ENCODE measurements around the gene MX2. TPM values are rescaled to one million over a fixed set of nuclear protein-coding genes. Genes with fewer than 3 reads are reported as not detected.

The MX2 gene
- total and polyA plus RNA-seq, 2 of the 4 experiments (the other 2 are of a cell fraction): 0.53 to 0.54 TPM

GRCh38 chr21:41317458-41317857 lies 44.4 kb upstream of the MX2 start:
- in situ Hi-C loops (cut with MboI; ENCODE audit: low sequenced_read_pairs) (no loop called here), intact Hi-C loops (cut with micrococcal nuclease) (no loop called here), dilution Hi-C loops (cut with HindIII; ENCODE audit: low sequenced_read_pairs, unreplicated experiment) (no loop called here)
- no peak overlapping the region for H2AFZ ChIP-seq (replicated peaks; ENCODE audit: low read length, poor library complexity)
- no peaks in the 10 kb centered on the region for H3K9me3 ChIP-seq (ENCODE audit: control insufficient read depth, insufficient read depth, low read length)
- no peak for DNase-seq
- H3K4me3 ChIP-seq (ENCODE audit: insufficient read depth, low read depth, low read length): no peak overlapping the region
- TF ChIP-seq RCOR1 (IDR thresholded peaks at IDR 0.05; ENCODE audit: insufficient replicate concordance, low read length): no peak
- no peak for TF ChIP-seq MAFK (IDR thresholded peaks at IDR 0.05; ENCODE audit: low read depth, low read length)
- TF ChIP-seq ELK1 (IDR thresholded peaks at IDR 0.05; ENCODE audit: borderline replicate concordance, low read depth, low read length): no peak
- TF ChIP-seq CHD1 (IDR thresholded peaks at IDR 0.05; ENCODE audit: low read depth, low read length): no peak
- TF ChIP-seq CTCF (conservative IDR thresholded peaks at IDR 0.05; ENCODE audit: low read depth, low read length): no peak
- no peak for TF ChIP-seq RAD21 (IDR thresholded peaks at IDR 0.05; ENCODE audit: low read length)
- TF ChIP-seq CEBPB (IDR thresholded peaks at IDR 0.05; ENCODE audit: low read depth, low read length): no peak
- no peak for TF ChIP-seq MXI1 (IDR thresholded peaks at IDR 0.05; ENCODE audit: borderline replicate concordance, low read depth, low read length)
- no peak for TF ChIP-seq FOS (IDR thresholded peaks at IDR 0.05; ENCODE audit: low read depth, low read length)
- TF ChIP-seq BHLHE40 (IDR thresholded peaks at IDR 0.05; ENCODE audit: low read depth, low read length): no peak
- TF ChIP-seq NFE2L2 (IDR thresholded peaks at IDR 0.05; ENCODE audit: low read depth, low read length): no peak
- no peak for TF ChIP-seq MAZ (IDR thresholded peaks at IDR 0.05; ENCODE audit: borderline replicate concordance, low read depth, low read length)
- no peak for TF ChIP-seq USF2 (IDR thresholded peaks at IDR 0.05; ENCODE audit: low read depth, low read length)
- TF ChIP-seq POLR2A (IDR thresholded peaks at IDR 0.05; ENCODE audit: low read depth, low read length): no peak
- TF ChIP-seq SMC3 (IDR thresholded peaks at IDR 0.05; ENCODE audit: low read depth, low read length): no peak
- TF ChIP-seq RFX5 (IDR thresholded peaks at IDR 0.05; ENCODE audit: low read depth, low read length): no peak
- BruUV-seq (replicated peaks): no TSS peak
- no peaks in the 10 kb centered on the region for H3K79me1 ChIP-seq (ENCODE audit: low read depth in 1 of 2, low read length in 2 of 2)
- no peak overlapping the region for H2BK120ac ChIP-seq (ENCODE audit: low read depth, low read length)
- no peak overlapping the region for H4K8ac ChIP-seq (ENCODE audit: low read depth in 2 of 2, low read length in 2 of 2)
- 28% methylated on average over 2 of the region's 10 CpGs; no CpG with 5 or more reads in 1 of the 2 experiments for WGBS, 2 experiments (ENCODE audit: extremely low coverage in 2 of 2, insufficient read length in 1 of 2)
- no peaks in the 10 kb centered on the region for H3K4me1 ChIP-seq (ENCODE audit: control insufficient read depth, insufficient read depth, low read length)
- no peak overlapping the region for H2BK15ac ChIP-seq (ENCODE audit: low read depth, low read length)
- H2AK9ac ChIP-seq (replicated peaks; ENCODE audit: low read depth, low read length, poor library complexity): no peak overlapping the region
- no peak overlapping the region for H4K5ac ChIP-seq (ENCODE audit: low read depth, low read length)
- no peak for ATAC-seq (ENCODE audit: low read depth)
- no peaks in the 10 kb centered on the region for H4K20me1 ChIP-seq (ENCODE audit: insufficient read depth, low read length)
- no peaks in the 10 kb centered on the region for H3K9me1 ChIP-seq (ENCODE audit: insufficient read depth, low read length)
- H3K23ac ChIP-seq (ENCODE audit: low read depth, low read length): no peak overlapping the region
- no peak overlapping the region for H3K4me2 ChIP-seq (ENCODE audit: low read depth, low read length)
- no peak overlapping the region for H3K56ac ChIP-seq (ENCODE audit: extremely low read depth, insufficient read depth, low read length)
- no peak overlapping the region for H4K91ac ChIP-seq (ENCODE audit: insufficient read depth, low read depth, low read length)
- CTCF ChIA-PET: no interaction called here
- peaks cover 42% of the 10 kb centered on the region for H3K27me3 ChIP-seq (ENCODE audit: control insufficient read depth, insufficient read depth, low read length)
- no peak overlapping the region for H2AK5ac ChIP-seq (ENCODE audit: low read depth, low read length)
- no peak overlapping the region for H3K18ac ChIP-seq (ENCODE audit: low read depth, low read length)
- no peak overlapping the region for H2BK5ac ChIP-seq (ENCODE audit: low read depth, low read length, poor library complexity, severe bottlenecking)
- no peak overlapping the region for H3K4ac ChIP-seq (ENCODE audit: low read depth, low read length)
- H3K14ac ChIP-seq (replicated peaks; ENCODE audit: low read depth, low read length): no peak overlapping the region
- no peak overlapping the region for H3K9ac ChIP-seq (ENCODE audit: low read depth, low read length)
- no peak overlapping the region for H3K27ac ChIP-seq (ENCODE audit: insufficient read depth, low read length)
- no peak overlapping the region for H2BK20ac ChIP-seq (ENCODE audit: low read depth, low read length)
- no peaks in the 10 kb centered on the region for H3K36me3 ChIP-seq (ENCODE audit: control insufficient read depth, insufficient read depth, low read length)
- POLR2A ChIA-PET (ENCODE audit: unreplicated experiment): no interaction called here
